HepG2 (cell line): ENCODE measurements around the gene C1QTNF12. TPM values are rescaled to one million over a fixed set of nuclear protein-coding genes. Genes with fewer than 3 reads are reported as not detected.

Experiments used
- ATF1 ChIP-seq: IDR thresholded peaks from 2 replicates; pipeline ENCODE4 v1.6.1; 2016; ENCODE audit warnings: mild to moderate bottlenecking, control low read depth
- KLF16 ChIP-seq, 2 experiments: sonication (generic) in 1 of 2; formaldehyde crosslinking in 1 of 2; IDR thresholded peaks; 2 replicates each; pipeline versions ENCODE4 v1.6.1 to v1.8.0; 2016 to 2023; ENCODE audit warnings: missing genetic modification reagents in 2 of 2, missing compliant biosample characterization in 1 of 2
- ONECUT2 ChIP-seq: sonication (generic); formaldehyde crosslinking; IDR thresholded peaks from 2 replicates; pipeline ENCODE4 v1.4.0; 2020; ENCODE audit warnings: missing genetic modification reagents
- PHF20 ChIP-seq: sonication (generic); formaldehyde crosslinking; IDR thresholded peaks from 2 replicates; pipeline ENCODE4 v1.5.0; 2020; ENCODE audit warnings: mild to moderate bottlenecking, missing genetic modification reagents
- SETDB1 ChIP-seq: sonication (generic); formaldehyde crosslinking; IDR thresholded peaks from 2 replicates; pipeline ENCODE4 v1.5.1; 2020; ENCODE audit warnings: missing genetic modification reagents, mild to moderate bottlenecking, borderline replicate concordance
- ZBTB46 ChIP-seq: sonication (generic); formaldehyde crosslinking; IDR thresholded peaks from 2 replicates; pipeline ENCODE4 v1.4.0; 2020; ENCODE audit warnings: mild to moderate bottlenecking, missing genetic modification reagents, borderline replicate concordance
- ZMYM2 ChIP-seq: sonication (generic); formaldehyde crosslinking; IDR thresholded peaks from 2 replicates; pipeline ENCODE4 v1.8.0; 2022; ENCODE audit warnings: mild to moderate bottlenecking, missing genetic modification reagents
- ZNF329 ChIP-seq: sonication (generic); formaldehyde crosslinking; IDR thresholded peaks from 2 replicates; pipeline ENCODE4 v1.9.0; 2021; ENCODE audit warnings: low read depth, mild to moderate bottlenecking, missing genetic modification reagents
- ZNF660 ChIP-seq: sonication (generic); formaldehyde crosslinking; IDR thresholded peaks from 2 replicates; pipeline ENCODE4 v1.5.1; 2020; ENCODE audit warnings: mild to moderate bottlenecking, low read depth, missing genetic modification reagents, borderline replicate concordance
- ZNF670 ChIP-seq: sonication (generic); formaldehyde crosslinking; IDR thresholded peaks from 2 replicates; pipeline ENCODE4 v1.8.0; 2022; ENCODE audit warnings: mild to moderate bottlenecking, missing genetic modification reagents, borderline replicate concordance
- ZUFSP ChIP-seq: sonication (generic); formaldehyde crosslinking; IDR thresholded peaks from 2 replicates; pipeline ENCODE4 v1.9.0; 2021; ENCODE audit warnings: missing genetic modification reagents, mild to moderate bottlenecking, borderline replicate concordance
- ZXDC ChIP-seq: sonication (generic); formaldehyde crosslinking; IDR thresholded peaks from 2 replicates; pipeline ENCODE4 v1.5.0; 2020; ENCODE audit warnings: mild to moderate bottlenecking, missing genetic modification reagents
- polyA plus RNA-seq, 8 experiments: library from polyadenylated mRNA; depleted of rRNA in 3 of 8; stranded (reverse) in 7 of 8; unstranded in 1 of 8; fragments of >200 nt; fragmentation: Illumina TruSeq in 4 of 8; extraction: Trizol in 4 of 8; gene quantifications; 2 replicates each; pipeline versions ENCODE4 v1.2.1 to v1.2.3, GENCODE V29; 2011 to 2016; ENCODE audit warnings: low read depth in 4 of 8, missing spikeins in 1 of 8, mixed read lengths in 1 of 8; ENCODE audit not compliant: insufficient read depth in 1 of 8
- total RNA-seq, 5 experiments: library from RNA; depleted of rRNA; stranded (reverse); fragments of >200 nt; fragmentation: Illumina TruSeq; extraction: Trizol; gene quantifications; 2 replicates each; pipeline ENCODE4 v1.2.3, GENCODE V29; 2016; ENCODE audit warnings: low read depth in 1 of 5
- TF ChIP-seq, protein P1 (sequence below): sonication (generic); formaldehyde crosslinking; IDR thresholded peaks from 2 replicates; pipeline ENCODE4 v1.4.0; 2020; ENCODE audit warnings: missing genetic modification reagents, borderline replicate concordance
- TF ChIP-seq, protein P2 (sequence below): sonication (generic); formaldehyde crosslinking; IDR thresholded peaks from 2 replicates; pipeline ENCODE4; 2020; ENCODE audit warnings: missing genetic modification reagents, mild to moderate bottlenecking, borderline replicate concordance

The C1QTNF12 gene
- total and polyA plus RNA-seq, 2 of the 13 experiments (the other 11 are each of a cell fraction or from before 2014, with no cell fraction given) = 0.18 to 0.64 TPM

- TF ChIP-seq, protein P1, sequence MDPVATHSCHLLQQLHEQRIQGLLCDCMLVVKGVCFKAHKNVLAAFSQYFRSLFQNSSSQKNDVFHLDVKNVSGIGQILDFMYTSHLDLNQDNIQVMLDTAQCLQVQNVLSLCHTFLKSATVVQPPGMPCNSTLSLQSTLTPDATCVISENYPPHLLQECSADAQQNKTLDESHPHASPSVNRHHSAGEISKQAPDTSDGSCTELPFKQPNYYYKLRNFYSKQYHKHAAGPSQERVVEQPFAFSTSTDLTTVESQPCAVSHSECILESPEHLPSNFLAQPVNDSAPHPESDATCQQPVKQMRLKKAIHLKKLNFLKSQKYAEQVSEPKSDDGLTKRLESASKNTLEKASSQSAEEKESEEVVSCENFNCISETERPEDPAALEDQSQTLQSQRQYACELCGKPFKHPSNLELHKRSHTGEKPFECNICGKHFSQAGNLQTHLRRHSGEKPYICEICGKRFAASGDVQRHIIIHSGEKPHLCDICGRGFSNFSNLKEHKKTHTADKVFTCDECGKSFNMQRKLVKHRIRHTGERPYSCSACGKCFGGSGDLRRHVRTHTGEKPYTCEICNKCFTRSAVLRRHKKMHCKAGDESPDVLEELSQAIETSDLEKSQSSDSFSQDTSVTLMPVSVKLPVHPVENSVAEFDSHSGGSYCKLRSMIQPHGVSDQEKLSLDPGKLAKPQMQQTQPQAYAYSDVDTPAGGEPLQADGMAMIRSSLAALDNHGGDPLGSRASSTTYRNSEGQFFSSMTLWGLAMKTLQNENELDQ (CRISPR knock-in tag) = no peak
- TF ChIP-seq ZXDC (no peak), ZNF670 (CRISPR knock-in tag) (no peak), PHF20 (peak; percentile 23; the same call in 1 of the 2 replicates), ONECUT2 (CRISPR knock-in tag) (no peak), ZUFSP (CRISPR knock-in tag) (no peak), KLF16 (CRISPR knock-in tag; IDR thresholded peaks at IDR 0.05) (peak in 1 of 2 experiments; percentile 52; a peak in 1 of 4 replicates), SETDB1 (CRISPR knock-in tag) (no peak), ZBTB46 (CRISPR knock-in tag) (no peak; the same call in 1 of the 2 replicates), ZNF660 (CRISPR knock-in tag) (no peak), ZNF329 (CRISPR knock-in tag) (no peak), ATF1 (CRISPR knock-in tag) (no peak), ZMYM2 (CRISPR knock-in tag) (0 out of 2 replicates have a peak, but pooled peaks have one; percentile 54)
- TF ChIP-seq, protein P2, sequence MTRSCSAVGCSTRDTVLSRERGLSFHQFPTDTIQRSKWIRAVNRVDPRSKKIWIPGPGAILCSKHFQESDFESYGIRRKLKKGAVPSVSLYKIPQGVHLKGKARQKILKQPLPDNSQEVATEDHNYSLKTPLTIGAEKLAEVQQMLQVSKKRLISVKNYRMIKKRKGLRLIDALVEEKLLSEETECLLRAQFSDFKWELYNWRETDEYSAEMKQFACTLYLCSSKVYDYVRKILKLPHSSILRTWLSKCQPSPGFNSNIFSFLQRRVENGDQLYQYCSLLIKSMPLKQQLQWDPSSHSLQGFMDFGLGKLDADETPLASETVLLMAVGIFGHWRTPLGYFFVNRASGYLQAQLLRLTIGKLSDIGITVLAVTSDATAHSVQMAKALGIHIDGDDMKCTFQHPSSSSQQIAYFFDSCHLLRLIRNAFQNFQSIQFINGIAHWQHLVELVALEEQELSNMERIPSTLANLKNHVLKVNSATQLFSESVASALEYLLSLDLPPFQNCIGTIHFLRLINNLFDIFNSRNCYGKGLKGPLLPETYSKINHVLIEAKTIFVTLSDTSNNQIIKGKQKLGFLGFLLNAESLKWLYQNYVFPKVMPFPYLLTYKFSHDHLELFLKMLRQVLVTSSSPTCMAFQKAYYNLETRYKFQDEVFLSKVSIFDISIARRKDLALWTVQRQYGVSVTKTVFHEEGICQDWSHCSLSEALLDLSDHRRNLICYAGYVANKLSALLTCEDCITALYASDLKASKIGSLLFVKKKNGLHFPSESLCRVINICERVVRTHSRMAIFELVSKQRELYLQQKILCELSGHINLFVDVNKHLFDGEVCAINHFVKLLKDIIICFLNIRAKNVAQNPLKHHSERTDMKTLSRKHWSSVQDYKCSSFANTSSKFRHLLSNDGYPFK (CRISPR knock-in tag) = 0 out of 2 replicates have a peak, but pooled peaks have one; percentile 34
These were observed 35.2 kb upstream of the C1QTNF12 start (continued) for GRCh38 chr1:1281533-1282321.
